Measurements from ENCODE around the gene BCKDK. TPM values are rescaled to one million over a fixed set of nuclear protein-coding genes. Genes with fewer than 3 reads are reported as not detected.

Gene BCKDK
- total and polyA plus RNA-seq, 2 of the 8 experiments (the other 6 are each of a cell fraction or from before 2014, with no cell fraction given) = 49.6 to 77.1 TPM

DNA sequence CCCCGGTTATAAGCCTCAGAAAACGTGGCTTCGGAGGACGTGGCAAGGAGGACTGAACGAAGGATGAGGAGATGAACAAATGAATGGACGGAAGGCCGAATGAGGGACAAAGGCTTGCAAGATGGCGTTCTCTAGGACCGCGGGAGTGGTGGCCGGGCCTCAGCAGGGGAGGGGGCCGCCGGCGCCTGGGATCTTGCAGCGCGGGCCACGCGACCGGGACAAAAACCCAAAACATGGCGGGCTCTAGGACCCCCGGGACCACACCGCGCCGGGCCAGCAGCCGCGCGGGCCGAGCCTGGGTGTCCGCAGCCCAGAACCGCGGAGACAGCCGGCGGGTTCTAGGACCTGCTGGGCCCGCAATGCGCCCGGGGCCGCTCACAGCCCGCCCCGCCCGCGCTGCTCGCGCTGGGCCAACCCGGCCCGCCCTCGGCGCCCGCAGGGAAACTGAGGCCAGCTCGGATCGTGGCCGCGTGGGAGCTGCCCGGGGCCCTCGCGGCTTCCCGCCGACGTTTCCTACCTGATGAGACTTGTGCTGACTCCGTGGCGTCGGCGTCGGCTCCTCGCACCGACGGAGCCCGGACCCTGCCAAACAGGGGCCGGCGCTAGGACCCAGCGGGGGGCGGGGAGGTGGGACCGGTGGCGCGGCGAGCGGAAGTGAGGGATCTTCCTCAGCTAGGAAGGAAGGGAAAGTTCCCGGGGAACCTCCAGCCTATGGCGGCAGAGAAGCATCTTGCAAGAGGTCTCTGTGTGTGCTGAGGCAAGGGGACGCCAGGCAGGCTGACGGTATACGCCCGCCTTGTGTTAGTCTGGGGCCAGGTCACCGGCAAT is 34.8 kb upstream of the BCKDK start:
- Histone ChIP-seq H3K23ac (ENCODE audit: insufficient read length) (no peak overlapping the region), H3K56ac (replicated peaks; ENCODE audit: insufficient read length, low read depth, low read length) (peak overlapping the region; percentile 91), H4K5ac (ENCODE audit: insufficient read length, low read depth, low read length) (peak overlapping the region; percentile 97), H4K8ac (ENCODE audit: extremely low read depth, insufficient read depth, low read length) (peak overlapping the region; percentile 99), H3K23me2 (ENCODE audit: low read depth, low read length) (peaks cover 7% of the 10 kb centered on the region; the same call in 1 of the 2 replicates), H2BK12ac (ENCODE audit: low read depth, low read length) (0 out of 2 replicates have a peak overlapping the region, but pooled peaks have one; percentile 50), H3K4me3 (ENCODE audit: extremely low read depth in 1 of 4, insufficient read depth in 2 of 4, low read depth in 3 of 4, low read length in 4 of 4) (peak overlapping the region; percentile 89 to 98 (median 90)), H3K4ac (replicated peaks; ENCODE audit: insufficient read length, low read depth, low read length) (peak overlapping the region; percentile 97), H2AFZ (ENCODE audit: low read length) (peak overlapping the region; percentile 72; the same call in 1 of the 2 replicates), H2BK5ac (ENCODE audit: low read depth, low read length) (peak overlapping the region; percentile 90), H3K14ac (ENCODE audit: insufficient read length) (peak overlapping the region; percentile 63), H4K91ac (replicated peaks; ENCODE audit: insufficient read length, low read length) (peak overlapping the region; percentile 96), H3K4me2 (ENCODE audit: insufficient read depth in 1 of 2, low read depth in 2 of 2, low read length in 2 of 2) (peak overlapping the region; percentile 88 to 96), H3K27ac (ENCODE audit: low read depth, low read length) (peak overlapping the region; percentile 77), H3K4me1 (replicated peaks in 1 of 4; ENCODE audit: control insufficient read depth in 3 of 4, insufficient read depth in 4 of 4, low read length in 3 of 4) (peaks cover 0 to 1% (median 0%) of the 10 kb centered on the region in 4 experiments; a peak in 2 of 7 replicates), H3K18ac (ENCODE audit: extremely low read depth, low read length) (peak overlapping the region; percentile 99), H2AK5ac (ENCODE audit: low read depth, low read length) (peak overlapping the region; percentile 47), H3K9me3 (ENCODE audit: insufficient read depth in 2 of 2, low read depth in 1 of 2, low read length in 1 of 2) (no peaks in the 10 kb centered on the region), H2BK15ac (ENCODE audit: low read length) (no peak overlapping the region), H3K36me3 (ENCODE audit: control insufficient read depth in 2 of 4, insufficient read depth in 4 of 4, low read length in 3 of 4) (peaks cover 5 to 22% (median 17%) of the 10 kb centered on the region in 4 experiments; a peak in 7 of 8 replicates), H2BK20ac (ENCODE audit: low read length) (no peak overlapping the region), H2BK120ac (replicated peaks; ENCODE audit: low read depth, low read length) (no peak overlapping the region), H3K9ac (replicated peaks in 1 of 4; ENCODE audit: extremely low read depth in 1 of 4, low read depth in 3 of 4, low read length in 3 of 4) (peak overlapping the region; percentile 59 to 92 (median 85)), H3K79me1 (ENCODE audit: low read depth, low read length) (peaks cover 8% of the 10 kb centered on the region; the same call in 1 of the 2 replicates), H3K79me2 (ENCODE audit: control insufficient read depth in 1 of 2, insufficient read depth in 2 of 2, low read length in 2 of 2) (peaks cover 13 to 64% of the 10 kb centered on the region in 2 experiments), H3K27me3 (replicated peaks in 1 of 4; ENCODE audit: control insufficient read depth in 3 of 4, extremely low read depth in 1 of 4, insufficient read depth in 3 of 4, low read length in 3 of 4) (no peaks in the 10 kb centered on the region), H4K20me1 (replicated peaks in 1 of 2; ENCODE audit: control insufficient read depth in 1 of 2, insufficient read depth in 2 of 2, low read length in 2 of 2) (peaks cover 2 to 17% of the 10 kb centered on the region in 2 experiments)
- CTCF ChIA-PET (ENCODE audit: partially characterized antibody) = interaction anchor here (0.6 to 2.6 kb wide), 10 partner anchors 21 to 120 kb away, joined by 3 to 17 read pairs (median 4); partner anchors contain the start of genes HSD3B7, PRSS8 and VKORC1
- WGBS, 2 experiments (ENCODE audit: extremely low coverage in 1 of 2, insufficient coverage in 1 of 2, insufficient read length in 1 of 2, insufficient replicate concordance in 2 of 2, low coverage in 1 of 2, low lambda C conversion rate in 2 of 2, missing lambda C conversion rate in 1 of 2) = 1% methylated on average over 59 of the region's 83 CpGs; no CpG with 5 or more reads in 1 of the 2 experiments
- FAIRE-seq = no peak
- peak; percentile 68 to 96 for DNase-seq (ENCODE audit: low read depth in 1 of 2, low spot score in 2 of 2)
- POLR2A ChIA-PET (ENCODE audit: partially characterized antibody) = interaction anchor here (0.6 to 4.9 kb wide), 36 partner anchors 9 to 640 kb away, joined by 3 to 34 read pairs (median 4); partner anchors contain the start of genes FUS, HSD3B7, KAT8 and PHKG2
- 0 out of 2 replicates have a peak, but pooled peaks have one; percentile 9 for TF ChIP-seq CHD2 (IDR thresholded peaks at IDR 0.05; ENCODE audit: low read length)
- TF ChIP-seq SP1 (IDR thresholded peaks at IDR 0.05; ENCODE audit: low read depth, low read length) = peak; percentile 81
- TF ChIP-seq TAF7 (optimal IDR thresholded peaks at IDR 0.05; ENCODE audit: borderline replicate concordance, low read depth, low read length) = peak; percentile 16
- peak; percentile 99 for TF ChIP-seq KDM1A (IDR thresholded peaks at IDR 0.05; ENCODE audit: borderline replicate concordance, low read length)
- peak in 1 of 2 experiments; percentile 10; a peak in 2 of 3 replicates for TF ChIP-seq POLR2A (IDR thresholded peaks at IDR 0.05; ENCODE audit: control extremely low read depth in 1 of 2, low read depth in 2 of 2, low read length in 2 of 2)
- TF ChIP-seq NRF1 (IDR thresholded peaks at IDR 0.05; ENCODE audit: low read depth, low read length) = no peak
- peak; percentile 76 for TF ChIP-seq ASH2L (IDR thresholded peaks at IDR 0.05; ENCODE audit: low read length)
- TF ChIP-seq MAFK (IDR thresholded peaks at IDR 0.05; ENCODE audit: low read depth, low read length) = no peak
- TF ChIP-seq ZNF274 (IDR thresholded peaks at IDR 0.05; ENCODE audit: borderline replicate concordance, extremely low read depth, low read length) = no peak
- peak; percentile 79 for TF ChIP-seq KDM4A (IDR thresholded peaks at IDR 0.05; ENCODE audit: low read depth, low read length, severe bottlenecking)
- TF ChIP-seq FOSL1 (IDR thresholded peaks at IDR 0.05; ENCODE audit: insufficient read depth, low read depth, low read length) = peak; percentile 100
